Measurements from ENCODE around the gene SEMA6B. TPM values are rescaled to one million over a fixed set of nuclear protein-coding genes. Genes with fewer than 3 reads are reported as not detected.
"Not testable (repeated sequence)": the region's sequence is repeated elsewhere in the genome, so short reads cannot be mapped to it uniquely, and the experiment has no call there.

SEMA6B gene
- polyA plus RNA-seq, 4 donors: 2.3 to 3.8 (median 3.0) TPM

DNA sequence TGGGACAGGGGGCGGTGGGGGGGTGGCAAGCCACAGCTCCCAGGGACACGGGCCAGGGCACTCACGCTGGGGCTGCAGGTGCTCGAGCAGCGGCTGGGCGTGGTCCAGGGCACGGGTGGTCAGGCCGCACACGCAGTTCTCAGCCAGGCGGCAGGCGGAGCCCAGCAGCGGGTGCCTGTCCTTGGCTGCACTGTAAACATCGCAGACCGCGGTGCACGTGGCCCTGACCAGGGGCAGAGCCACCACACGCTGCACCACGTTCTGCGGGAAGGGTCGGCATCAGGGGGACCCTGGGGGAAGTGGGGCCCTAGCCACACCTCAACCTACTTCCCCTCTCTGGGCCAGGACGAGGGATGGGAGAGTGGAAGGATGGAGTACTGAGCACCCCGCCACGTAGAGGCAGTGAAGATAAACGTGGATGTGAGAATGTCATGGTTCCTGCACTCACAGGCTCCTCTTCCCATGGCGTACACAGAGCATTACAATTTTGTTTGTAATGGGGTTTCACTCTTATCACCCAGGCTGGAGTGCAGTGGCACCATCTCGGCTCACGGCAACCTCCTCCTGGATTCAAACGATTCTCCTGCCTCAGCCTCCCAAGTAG is 27.8 kb downstream of the SEMA6B start:
- no peak for DNase-seq (ENCODE audit: low read depth in 4 of 4, low spot score in 3 of 4)

DNA sequence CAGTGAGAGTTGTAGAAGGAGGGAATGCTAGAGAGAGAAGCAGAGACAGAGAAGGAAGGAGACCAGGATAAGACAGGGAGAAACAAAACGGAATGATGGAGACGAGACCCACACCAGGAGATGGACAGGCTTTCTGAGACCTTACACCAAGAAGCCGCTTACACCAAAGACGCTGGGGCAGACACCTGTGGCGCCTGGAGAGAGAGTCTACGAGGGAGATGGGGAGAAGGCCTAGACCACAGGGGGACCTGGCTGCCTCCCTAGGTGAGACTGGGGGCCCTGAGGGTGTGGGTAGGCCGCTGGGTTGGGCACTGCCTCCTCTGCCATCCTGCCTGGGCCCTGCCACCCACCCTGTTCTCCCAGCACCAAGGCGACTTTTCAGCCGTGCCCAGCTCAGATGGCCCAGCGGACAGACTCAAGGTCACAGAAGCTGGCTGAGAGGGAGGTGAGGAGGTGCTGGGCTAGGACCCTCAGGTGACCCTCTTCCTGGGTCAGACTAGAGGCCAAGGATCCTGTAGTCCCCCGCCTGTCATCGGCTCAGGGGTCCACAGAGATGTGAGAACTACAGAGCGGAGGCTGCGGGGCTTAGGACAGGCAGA is 29.5 kb downstream of the SEMA6B start:
- DNase-seq (ENCODE audit: low read depth in 4 of 4, low spot score in 3 of 4): no peak

DNA sequence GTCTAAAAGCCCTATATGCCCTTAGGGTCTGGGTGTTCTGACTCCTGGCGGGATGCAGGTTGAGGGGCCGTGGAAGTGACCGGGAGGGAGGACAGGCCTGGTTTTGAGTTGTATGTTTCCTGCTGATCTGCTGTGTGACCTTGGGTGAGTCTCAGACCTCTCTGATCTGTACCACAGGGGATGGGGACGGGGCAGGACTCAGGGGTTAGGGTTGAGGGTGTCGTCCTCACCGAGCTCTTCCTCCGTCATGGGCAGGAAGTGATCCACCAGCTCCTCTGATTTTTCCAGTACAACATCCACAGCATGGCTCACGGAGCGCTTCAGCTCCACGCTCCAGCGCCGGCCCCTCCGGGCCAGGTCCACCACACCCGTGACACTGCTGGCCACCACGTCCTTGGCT is 30.6 kb downstream of the SEMA6B start:
- no peak for DNase-seq (ENCODE audit: low read depth in 4 of 4, low spot score in 3 of 4)

DNA sequence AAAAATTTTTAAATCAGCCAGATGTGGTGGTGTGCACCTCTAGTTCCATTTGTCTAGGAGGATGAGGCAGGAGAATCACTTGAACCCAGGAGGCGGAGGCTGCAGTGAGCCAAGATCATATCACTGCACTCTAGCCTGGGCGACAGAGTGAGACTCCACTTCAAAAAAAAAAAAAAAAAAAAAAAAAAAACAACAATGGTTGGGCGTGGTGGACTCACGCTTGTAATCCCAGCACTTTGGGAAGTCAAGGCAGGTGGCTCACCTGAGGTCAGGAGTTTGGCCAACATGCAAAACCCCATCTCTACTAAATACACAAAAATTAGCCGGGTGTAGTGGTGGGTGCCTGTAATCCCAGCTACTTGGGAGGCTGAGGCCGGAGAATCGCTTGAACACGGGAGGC is 32.1 kb downstream of the SEMA6B start:
- not testable (repeated sequence) for DNase-seq (ENCODE audit: low read depth in 4 of 4, low spot score in 3 of 4)

DNA sequence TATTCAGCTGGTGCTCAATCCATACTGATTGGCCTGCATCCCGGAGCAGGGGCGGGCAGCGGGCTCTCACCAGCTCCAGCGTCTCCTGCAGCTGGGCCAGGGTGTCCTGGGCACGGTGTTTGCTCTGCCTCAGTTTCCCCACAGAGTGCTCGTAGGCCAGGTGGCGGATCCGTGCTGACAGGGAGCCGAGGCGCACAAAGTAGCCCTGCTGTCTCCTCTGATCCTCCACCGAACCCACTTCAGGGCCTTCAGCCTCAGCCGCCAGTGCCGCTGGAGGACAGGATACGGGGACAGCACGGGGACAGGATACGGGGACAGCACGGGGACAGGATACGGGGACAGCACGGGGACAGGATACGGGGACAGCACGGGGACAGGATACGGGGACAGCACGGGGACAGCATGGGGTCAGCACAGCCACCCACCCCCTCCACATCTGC is 33.9 kb downstream of the SEMA6B start:
- no peak for DNase-seq (ENCODE audit: low read depth in 4 of 4, low spot score in 3 of 4)

DNA sequence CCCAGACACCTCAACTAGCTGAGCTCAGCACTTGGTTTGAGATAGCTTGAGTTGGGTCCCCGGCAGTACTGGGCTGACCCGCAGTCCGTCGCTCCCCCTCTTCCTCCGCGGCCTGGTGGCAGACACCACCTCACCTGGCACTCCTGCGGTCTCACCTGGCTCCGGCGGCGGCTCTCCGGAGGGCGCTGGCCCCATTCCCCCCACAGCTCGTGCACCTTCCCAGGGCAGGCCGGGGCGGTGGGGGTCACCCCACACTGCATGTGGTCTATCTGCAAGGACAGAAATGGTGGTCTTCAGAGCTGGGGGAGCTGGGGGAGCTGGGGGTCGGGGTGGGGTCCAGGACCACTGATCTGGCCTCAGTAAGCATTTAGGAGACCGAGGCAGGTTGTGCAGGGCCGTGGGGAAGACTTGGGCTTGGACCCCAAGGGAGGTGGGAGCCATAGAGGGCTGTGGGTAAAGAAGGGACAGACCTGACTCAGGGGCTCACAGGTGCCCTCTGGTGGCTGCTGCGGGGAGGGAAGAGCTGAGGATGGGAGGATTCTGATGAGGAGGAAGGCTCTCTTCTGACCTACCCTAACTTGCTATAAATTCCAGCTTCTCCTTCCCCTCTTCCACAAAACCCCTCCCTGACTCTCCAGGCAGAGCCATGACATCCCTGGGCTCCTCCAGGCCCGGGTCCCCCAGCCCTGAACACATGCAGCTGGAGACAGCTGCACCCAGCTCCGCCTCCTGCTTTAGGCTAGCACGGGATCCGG is 34.5 kb downstream of the SEMA6B start:
- DNase-seq (ENCODE audit: low read depth in 4 of 4, low spot score in 3 of 4): no peak

DNA sequence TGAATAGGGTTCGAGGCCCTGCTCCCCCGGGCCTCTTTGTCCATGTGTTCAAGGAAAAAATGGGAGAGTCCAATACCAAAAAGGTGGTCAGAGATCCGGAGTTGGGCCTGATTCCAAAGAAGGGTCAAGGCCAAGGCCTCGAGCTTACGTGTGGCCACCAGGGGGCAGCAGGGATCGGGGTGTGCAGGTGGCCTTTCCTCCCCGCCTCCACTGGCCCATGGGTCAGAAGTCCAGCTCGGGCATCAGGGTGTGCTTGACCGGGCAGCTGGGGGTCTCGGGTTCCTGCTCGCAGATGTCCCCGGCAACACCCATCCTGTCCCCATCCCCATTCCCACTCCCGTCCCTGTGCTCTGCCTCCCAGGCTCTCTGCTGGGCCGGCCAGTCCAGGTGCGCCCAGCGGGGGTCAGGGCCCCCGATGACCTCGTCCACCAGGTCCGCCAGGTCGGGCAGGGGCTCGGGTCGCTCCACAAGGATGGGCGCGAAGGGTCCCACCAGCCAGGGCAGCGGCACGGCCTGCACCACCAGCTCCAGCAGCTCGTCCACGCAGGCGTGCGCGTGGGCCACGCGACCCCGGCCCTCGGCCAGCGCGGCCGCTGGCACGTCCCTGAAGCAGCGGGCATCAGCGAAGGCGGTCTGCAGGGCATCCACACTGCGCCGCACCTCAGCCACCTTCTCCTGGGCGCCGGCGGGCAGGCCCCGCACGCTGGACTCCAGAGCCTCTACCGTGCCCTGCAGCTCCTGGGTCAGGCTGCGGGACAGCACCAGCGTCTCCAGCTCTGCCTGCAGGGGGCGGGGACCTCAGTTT is 36.0 kb downstream of the SEMA6B start:
- DNase-seq (ENCODE audit: low read depth in 4 of 4, low spot score in 3 of 4): no peak

DNA sequence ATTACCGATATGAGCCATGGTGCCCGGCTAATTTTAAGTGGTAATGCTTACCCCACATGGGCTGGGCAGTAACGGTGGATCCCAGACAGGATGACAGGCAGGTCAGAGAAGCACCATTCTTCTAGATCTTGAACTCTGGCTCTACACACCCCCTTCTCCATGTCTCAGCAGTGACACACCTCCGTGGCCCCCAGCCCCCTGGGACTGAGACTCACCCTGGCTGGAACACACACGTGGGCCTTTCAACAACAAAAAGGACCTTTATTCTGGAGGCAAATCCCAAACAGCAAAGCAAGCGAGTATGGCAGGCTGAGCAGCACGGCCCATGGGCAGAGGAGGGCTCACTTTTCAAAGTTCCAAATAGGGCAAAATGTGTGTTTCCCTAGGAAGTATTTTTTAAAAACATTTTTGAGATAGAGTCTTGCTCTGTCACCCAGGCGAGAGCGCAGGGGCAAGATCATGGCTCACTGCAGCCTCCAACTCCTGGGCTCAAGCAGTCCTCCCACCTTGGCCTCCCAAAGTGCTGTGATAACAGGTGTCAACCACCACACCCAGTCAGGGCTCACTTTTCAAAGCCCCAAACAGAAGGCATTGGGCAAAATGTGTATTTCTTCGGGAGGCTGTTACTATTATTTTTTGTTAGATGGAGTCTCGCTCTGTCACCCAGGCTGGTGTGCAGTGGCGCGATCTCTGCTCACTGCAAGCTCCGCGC is 37.0 kb downstream of the SEMA6B start:
- DNase-seq (ENCODE audit: low read depth in 4 of 4, low spot score in 3 of 4): no peak

DNA sequence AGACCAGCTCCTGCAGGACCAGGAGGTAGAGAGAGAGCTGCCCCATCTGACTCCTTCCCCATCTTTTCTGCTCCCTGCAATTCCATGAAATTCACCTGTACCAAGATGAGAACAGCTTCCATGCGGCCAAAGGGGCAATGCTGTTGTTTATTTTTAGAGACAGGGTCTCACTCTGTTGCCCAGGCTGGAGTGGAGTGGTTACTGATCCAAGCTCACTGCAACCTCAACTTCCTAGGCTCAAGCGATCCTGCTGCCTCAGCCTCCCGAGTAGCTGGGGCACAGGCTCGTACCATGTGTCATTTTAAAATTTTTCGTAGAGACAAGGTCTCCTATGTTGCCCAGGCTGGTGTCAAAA is 37.6 kb downstream of the SEMA6B start:
- no peak for DNase-seq (ENCODE audit: low read depth in 4 of 4, low spot score in 3 of 4)

DNA sequence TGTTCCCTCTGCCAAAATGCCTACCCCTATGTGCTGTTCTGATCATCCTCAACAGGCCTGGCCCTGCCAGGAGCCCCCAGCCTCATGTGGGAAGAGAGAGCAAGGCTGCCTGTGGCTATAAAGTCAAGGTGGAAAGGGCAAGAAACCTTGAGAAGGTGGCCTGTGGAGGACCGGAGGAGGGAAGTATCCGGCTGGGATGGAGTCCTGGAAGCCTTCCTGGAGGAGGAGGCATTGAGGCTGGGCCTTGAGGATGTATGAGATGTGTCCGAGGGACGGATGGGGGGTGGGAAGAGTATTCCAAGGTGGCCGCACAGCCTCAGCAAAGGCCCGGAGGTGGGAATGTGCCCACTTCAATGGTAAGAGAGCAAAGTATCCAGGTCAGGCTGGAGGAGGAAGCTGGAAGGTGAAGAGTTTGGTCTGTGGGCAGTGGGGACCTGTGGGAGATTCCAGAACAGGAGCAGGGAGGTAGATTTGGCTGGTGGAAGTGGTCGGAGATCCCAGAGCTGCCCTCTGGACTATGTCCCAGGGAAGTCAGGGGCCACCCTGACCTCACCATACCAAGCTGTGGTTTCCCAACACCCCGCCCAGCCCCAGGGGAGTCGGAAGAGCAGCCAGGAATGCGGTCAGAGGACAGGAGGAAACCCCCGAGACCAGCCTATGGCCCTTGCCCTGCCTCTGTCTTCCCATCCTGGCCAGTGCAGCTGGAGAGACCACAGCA is 38.2 kb downstream of the SEMA6B start:
- no peak for DNase-seq (ENCODE audit: low read depth in 4 of 4, low spot score in 3 of 4)

DNA sequence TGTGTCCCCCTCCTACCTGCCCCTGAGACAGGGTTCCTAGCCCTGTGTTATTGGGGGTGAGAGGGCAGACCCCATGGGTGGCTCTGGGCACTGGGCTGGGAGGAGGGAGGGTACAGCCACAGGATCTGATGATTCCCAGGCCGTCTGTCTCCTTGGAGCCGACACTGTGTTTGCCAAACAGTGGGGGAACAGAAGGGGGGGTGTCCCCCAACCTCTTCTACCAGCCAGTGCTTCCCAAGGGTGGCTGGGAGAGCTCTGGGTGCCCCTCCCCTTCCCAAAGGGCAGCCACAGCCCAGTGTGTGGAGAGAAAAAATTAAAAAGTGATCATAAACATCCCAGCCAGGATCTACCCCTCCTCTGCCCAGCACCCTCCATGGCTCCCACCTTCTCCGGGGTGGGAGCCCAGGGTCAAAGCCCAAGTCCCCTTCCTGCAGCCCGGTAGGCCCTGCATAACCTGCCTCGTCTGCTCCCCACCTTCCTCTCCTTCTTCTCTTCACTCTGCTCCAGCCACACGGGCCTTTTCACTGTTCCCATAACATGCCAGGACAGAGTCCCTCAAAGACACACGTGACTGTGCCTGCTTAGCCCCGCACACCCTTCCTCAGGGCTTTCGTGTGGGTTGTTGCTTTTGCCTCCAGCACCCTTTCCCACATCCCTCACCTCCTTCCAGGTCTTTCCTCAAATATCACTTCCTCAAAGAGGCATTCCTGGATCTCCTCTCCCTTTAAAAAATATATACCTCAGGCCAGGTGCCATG is 39.8 kb downstream of the SEMA6B start:
- DNase-seq (ENCODE audit: low read depth in 4 of 4, low spot score in 3 of 4): no peak

DNA sequence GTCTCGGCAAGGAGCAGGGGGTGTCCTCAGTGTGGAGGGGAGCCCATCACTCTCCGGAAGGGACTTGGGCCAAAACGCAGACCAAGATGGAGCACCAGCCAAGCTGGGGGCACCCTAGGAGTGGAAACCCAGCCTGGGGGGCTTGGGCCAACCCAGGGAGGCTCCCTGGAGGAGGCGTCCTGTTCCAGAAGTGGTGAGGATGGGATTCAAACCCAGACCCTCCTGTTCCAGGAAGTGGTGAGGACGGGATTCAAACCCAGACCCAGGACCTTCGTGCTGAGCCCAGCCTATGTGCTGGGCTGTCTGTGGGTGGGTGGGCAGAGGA is 40.4 kb downstream of the SEMA6B start:
- DNase-seq (ENCODE audit: low read depth in 4 of 4, low spot score in 3 of 4): no peak

DNA sequence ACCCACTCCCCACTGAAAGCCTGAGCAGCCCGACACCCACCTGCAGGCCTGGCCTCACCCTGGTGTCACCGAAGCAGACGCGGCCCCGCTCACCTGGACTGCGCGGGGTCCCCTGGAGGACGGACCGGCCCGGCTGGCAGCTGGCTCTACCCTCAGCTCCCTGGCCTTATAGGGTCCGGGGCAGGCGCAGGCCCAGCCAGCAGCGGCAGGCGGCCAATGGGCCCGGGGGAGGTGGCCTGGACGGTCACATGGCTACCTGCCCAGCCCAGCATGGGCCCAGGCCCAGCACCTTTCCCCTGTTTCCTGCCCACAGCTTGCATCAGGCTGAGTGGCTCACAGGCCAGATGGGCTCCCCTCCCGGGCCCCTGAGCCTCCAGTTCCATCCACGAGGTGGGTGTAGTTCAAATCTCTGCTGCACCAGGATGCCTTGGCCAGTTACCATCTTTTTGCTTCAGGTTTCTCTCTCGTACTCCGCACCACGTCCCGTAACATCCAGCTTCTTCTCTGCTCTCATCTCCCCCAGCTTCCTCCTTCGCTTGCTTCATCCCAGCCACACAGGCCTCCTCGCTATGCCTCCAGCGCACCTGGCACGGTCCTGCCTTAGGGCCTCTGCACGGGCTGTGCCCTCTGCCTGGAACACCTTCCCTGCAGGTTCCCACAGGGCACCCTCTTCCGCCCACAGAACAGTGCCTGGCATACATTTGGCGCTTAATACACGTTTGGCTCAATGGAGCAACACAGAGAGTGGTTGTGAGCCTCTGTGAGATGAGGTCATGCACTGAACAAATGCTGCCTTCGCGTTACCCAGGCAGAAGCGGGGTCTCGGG is 40.9 kb downstream of the SEMA6B start, which contains the start of gene PLIN4:
Gene PLIN4, minus strand, starts transcription at position 142 of the 827 bp plus-strand sequence. CDS start 214 bp downstream, outside the sequence.
- no peak for DNase-seq (ENCODE audit: low read depth in 4 of 4, low spot score in 3 of 4)

DNA sequence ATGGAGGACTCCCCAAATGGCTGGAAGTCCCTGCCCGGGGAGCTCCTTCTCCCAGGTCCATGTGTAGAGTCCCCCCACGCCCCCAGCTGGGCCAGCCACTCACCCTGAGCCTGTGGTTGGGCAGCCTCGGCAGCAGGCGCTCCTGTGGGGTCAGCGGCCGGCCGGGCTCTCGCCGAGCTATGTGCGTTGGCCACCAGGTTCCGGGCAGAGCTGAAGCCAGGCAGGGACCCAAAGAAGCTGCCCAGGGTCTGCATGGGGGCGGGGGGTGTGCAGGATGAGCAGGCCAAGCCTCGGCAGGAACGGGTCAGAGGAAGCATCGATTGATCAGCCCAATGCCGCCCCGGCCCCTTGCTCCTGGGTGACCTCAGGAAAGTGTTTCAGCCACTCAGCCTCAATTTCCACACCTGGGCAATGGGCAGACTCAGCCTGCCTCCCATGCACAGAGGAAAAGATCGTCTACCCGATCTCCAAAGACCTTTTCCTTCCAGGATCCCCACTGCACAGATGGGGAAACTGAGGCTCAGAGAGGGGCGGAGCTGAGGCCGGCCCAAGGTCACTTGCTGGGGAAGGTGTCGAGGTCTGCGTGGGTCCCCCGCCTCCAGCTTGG is 41.9 kb downstream of the SEMA6B start:
- DNase-seq (ENCODE audit: low read depth in 4 of 4, low spot score in 3 of 4): no peak

DNA sequence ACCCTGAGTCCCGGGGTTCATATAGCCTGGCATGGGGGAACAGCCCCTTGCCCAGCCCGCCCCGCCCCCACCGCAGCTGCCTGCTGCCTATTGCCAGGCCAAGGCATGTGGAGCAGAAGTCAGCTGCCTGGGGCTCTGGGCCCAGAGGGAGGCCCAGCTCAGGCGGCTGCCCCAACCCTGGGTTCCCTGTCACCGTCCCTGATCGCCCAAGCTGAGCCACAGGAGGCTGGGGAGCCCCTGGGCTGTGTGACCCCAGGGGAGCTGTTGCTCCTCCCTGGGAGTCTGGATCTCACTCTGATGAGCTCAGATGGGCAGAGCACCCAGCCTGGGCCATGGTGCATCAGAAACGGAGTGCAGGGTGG is 42.6 kb downstream of the SEMA6B start:
- DNase-seq (ENCODE audit: low read depth in 4 of 4, low spot score in 3 of 4): no peak

DNA sequence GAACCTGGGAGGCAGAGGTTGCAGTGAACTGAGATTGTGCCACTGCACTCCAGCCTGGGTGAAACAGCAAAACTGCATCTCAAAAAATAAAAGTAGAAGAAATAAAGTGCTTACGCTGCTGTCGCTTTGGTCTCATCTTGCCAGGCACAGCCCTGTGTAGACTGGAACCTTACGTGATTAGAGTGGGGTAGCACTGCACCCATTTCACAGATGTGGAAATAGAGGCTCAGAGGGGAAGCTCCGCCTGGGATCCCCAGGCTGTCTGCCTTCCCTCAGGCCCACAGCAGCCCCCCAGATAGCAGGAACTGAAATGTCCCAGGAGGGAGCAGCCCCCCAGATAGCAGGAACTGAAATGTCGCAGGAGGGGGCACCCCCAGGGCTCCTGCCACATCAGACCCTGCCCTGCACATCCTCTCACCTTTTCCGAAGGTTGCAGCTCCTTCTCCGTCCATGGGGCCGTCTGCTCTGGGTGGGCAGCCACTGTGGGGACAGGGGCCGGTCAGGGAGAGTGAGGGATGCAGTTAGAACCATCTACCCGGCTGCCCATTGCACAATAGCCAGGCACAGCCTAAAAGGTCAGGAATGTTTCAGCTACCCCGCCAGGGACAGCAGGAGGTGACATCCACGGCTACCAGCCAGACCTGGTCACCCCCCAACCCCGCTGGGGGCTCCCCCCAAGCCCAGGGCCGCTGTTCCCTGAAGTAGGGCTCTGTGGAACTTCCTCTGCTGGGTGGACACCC is 43.1 kb downstream of the SEMA6B start:
- DNase-seq (ENCODE audit: low read depth in 4 of 4, low spot score in 3 of 4): no peak

DNA sequence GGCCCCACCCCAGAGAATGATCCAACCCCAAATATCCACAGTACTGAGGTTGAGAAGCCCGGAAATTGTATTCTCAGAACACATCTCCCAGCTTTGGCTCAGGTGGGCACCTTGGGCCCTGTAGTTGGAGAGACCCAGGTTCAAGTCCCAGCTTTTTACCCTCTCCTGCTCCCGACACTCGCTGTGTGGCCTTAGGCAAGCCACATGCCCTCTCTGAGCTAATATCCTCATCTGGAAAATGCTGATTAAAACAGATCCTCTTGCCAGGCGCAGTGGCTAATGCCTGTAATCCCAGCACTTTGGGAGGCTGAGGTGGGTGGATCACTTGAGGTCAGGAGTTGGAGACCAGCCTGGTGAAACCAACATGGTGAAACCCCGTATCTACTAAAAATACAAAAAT is 43.8 kb downstream of the SEMA6B start:
- no peak for DNase-seq (ENCODE audit: low read depth in 4 of 4, low spot score in 3 of 4)
